Large intestine (tissue), 3 donors: Measurements from ENCODE around the gene NPTXR. TPM values are rescaled to one million over a fixed set of nuclear protein-coding genes. Genes with fewer than 3 reads are reported as not detected.

Experiments used
- DNase-seq, 2 donors: peaks; one replicate each; pipeline versions ENCODE4 v3.0.0 to v3.0.0-alpha.2; 2013
- H3K27ac ChIP-seq: one replicate; pipeline ENCODE4 v1.5.1; 2013; ENCODE audit warnings: low read length
- H3K27me3 ChIP-seq: 2 replicates; pipeline ENCODE4 v1.6.1; 2013; ENCODE audit warnings: low read length; ENCODE audit not compliant: control insufficient read depth, insufficient read depth
- H3K36me3 ChIP-seq: 2 replicates; pipeline ENCODE4 v1.6.1; 2013; ENCODE audit warnings: low read length; ENCODE audit not compliant: control insufficient read depth, insufficient read depth
- H3K4me1 ChIP-seq: one replicate; pipeline ENCODE4 v1.6.1; 2013; ENCODE audit warnings: low read length; ENCODE audit not compliant: control insufficient read depth, insufficient read depth
- H3K4me3 ChIP-seq: one replicate; pipeline ENCODE4 v1.5.1; 2013; ENCODE audit warnings: low read length
- H3K9me3 ChIP-seq: one replicate; pipeline ENCODE4 v1.6.1; 2013; ENCODE audit warnings: mild to moderate bottlenecking, low read depth, low read length, moderate library complexity; ENCODE audit not compliant: control insufficient read depth
- whole genome bisulfite sequencing: methylation state at CpG from one replicate; pipeline ENCODE4 v1.1.5; 2013; ENCODE audit warnings: low lambda C conversion rate; ENCODE audit not compliant: insufficient coverage; 5-methylcytosine and 5-hydroxymethylcytosine counted together
- polyA plus RNA-seq: library from polyadenylated mRNA; unstranded; fragments of 120-200 nt; gene quantifications from one replicate; pipeline ENCODE4 v1.2.1, GENCODE V29; 2013

The NPTXR gene
- polyA plus RNA-seq, 1 donor = 9.8 TPM

DNA sequence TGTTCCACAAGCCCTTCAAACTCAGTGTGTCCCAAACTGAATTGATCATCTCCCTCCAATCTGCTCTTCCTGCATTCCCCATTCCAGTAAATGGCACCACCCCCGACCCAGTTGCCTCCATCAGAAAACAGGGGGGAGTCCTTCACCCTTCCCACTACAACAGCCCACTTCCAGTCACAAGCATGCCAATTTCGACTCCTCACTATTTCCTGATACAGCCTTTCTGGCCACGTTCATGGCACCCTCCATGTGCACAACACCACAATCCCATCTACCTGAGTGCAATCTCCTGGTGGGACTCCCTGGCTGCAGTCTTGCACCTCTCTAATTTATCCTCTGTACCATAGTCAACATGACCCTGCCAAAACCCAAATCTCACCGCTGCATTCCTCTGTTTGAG lies 48.3 kb downstream of the NPTXR start:
- WGBS = 63% methylated on average over 2 of the region's 4 CpGs
- Histone ChIP-seq H3K4me3 (no peak overlapping the region), H3K9me3 (no peaks in the 10 kb centered on the region), H3K27me3 (peaks cover 18% of the 10 kb centered on the region), H3K36me3 (no peaks in the 10 kb centered on the region), H3K27ac (no peak overlapping the region), H3K4me1 (peaks cover 7% of the 10 kb centered on the region)
- DNase-seq = no peak

DNA sequence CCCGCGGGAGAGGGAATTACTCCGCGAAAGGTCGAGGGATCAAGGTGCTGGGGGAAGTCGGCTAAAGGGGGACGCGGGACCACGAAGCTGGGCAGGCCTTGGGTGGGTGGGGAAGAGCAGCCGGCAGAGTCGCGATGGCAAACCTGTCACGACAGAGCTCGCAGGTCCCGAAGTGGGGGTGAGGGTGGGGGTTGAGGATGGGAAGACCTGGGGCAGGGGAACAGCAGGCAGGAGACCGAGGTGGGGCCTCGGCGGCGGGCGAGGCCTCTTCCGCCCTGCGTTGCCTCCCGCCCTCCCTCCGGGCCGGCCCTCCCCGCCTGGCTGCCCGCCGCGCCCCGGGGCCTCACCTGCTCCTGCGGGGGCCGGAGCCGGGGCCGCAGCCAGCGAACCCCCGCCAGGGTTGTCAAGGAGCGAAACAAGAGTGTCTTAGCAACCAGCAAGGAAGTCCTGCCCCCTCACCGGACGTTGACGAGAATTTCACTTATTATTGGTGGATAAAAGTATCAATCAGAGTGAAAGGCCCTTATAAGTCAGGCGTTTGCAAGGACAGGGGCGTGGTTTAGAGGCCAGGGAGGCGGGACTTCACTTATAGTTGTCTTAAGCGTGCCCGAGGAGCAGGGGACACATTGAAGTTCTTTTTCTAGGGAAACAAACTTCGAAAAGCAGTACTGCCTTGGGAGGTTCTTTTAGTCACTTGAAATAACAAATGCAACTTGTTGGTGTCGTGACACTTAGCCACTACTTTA lies 49.9 kb downstream of the NPTXR start, which contains the start of gene DNAL4:
TSS of gene DNAL4 (minus strand) at position 423 of the 746 bp plus-strand sequence. CDS start 11,412 bp downstream, outside the sequence.
- WGBS = no CpG with 5 or more reads among the region's 47 CpGs
- peak; percentile 97 to 99 for DNase-seq
- H3K4me1 ChIP-seq = peaks cover 7% of the 10 kb centered on the region
- no peaks in the 10 kb centered on the region for H3K9me3 ChIP-seq
- peak within 1 kb of the TSS; percentile 34 for H3K27ac ChIP-seq
- peaks cover 8% of the 10 kb centered on the region for H3K36me3 ChIP-seq
- peak within 1 kb of the TSS; percentile 53 for H3K4me3 ChIP-seq
- peaks cover 13% of the 10 kb centered on the region for H3K27me3 ChIP-seq

DNA sequence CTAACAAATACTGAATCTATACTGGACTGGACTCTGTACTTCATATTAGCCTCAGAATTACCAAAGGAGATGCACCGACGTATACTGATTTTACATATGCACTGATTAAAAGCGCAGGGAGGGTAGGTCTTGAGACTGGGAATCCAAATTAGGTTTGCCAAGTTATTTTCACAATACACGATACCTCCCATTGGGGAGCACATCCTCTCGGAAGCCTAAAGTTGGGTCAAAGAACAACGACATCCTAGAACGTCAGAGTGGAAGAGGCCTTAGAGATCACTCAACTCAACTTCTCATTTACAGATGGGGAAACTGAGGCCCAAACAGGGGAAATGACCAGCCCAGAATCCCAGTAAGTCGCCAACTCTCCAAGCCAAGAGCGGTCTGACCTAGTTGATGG lies 50.5 kb downstream of the NPTXR start:
- DNase-seq = peak in 1 of 2 donors; percentile 35
- peaks cover 11% of the 10 kb centered on the region for H3K27me3 ChIP-seq
- WGBS = no CpG with 5 or more reads among the region's 9 CpGs

DNA sequence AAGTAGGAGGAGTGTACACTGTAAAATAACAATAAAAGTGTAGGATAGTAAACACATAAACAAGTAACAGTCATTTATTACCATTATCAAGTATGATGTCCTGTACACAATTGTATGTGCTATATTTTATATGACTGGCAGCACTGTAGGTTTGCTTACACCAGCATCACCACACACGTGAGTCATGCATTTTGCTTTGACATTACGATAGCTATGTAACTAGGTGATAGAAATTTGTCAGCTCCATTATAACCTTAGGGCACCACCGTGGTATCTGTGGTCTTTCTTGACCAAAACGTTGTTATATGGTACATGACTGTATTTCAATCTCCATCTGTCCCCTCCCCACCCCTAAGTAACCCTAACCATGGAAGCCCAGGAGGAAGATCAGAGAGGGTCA lies 51.0 kb downstream of the NPTXR start:
- H3K27me3 ChIP-seq = peaks cover 11% of the 10 kb centered on the region
- DNase-seq = no peak
- peak overlapping the region; percentile 24 for H3K27ac ChIP-seq
- H3K4me1 ChIP-seq = peaks cover 9% of the 10 kb centered on the region
- peaks cover 8% of the 10 kb centered on the region for H3K36me3 ChIP-seq
- no CpG with 5 or more reads among the region's 4 CpGs for WGBS
- no peaks in the 10 kb centered on the region for H3K9me3 ChIP-seq
- H3K4me3 ChIP-seq = peak overlapping the region; percentile 53

More for the DNA sequence above, 50.5 kb downstream of the NPTXR start:
- Histone ChIP-seq H3K27ac (peak overlapping the region; percentile 24), H3K4me3 (peak overlapping the region; percentile 53), H3K9me3 (no peaks in the 10 kb centered on the region), H3K4me1 (peaks cover 7% of the 10 kb centered on the region), H3K36me3 (peaks cover 8% of the 10 kb centered on the region)

DNA sequence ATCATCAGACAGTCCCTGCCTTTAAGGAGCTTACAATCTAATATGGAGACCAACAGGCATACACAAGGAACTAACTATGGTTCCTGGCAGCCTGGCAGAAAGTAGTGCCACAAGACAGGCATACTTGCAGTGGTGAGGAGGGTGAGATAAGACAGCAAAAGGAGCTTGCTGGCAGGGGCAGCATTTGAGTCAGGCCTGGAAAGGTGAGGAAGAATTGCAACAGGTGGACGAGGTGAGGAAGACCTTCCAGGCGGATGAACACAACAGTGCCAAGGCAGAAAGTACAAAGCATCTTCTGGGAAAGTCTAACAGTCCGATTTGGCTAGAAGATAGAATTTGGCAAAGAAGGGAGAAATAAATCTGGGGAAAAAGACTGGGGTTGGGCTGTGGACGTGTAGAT lies 54.2 kb downstream of the NPTXR start:
- H3K27ac ChIP-seq = no peak overlapping the region
- peaks cover 6% of the 10 kb centered on the region for H3K4me1 ChIP-seq
- no peak overlapping the region for H3K4me3 ChIP-seq
- H3K36me3 ChIP-seq = peaks cover 8% of the 10 kb centered on the region
- no peaks in the 10 kb centered on the region for H3K27me3 ChIP-seq
- H3K9me3 ChIP-seq = no peaks in the 10 kb centered on the region
- WGBS = 87% methylated on average over 2 of the region's 4 CpGs
- no peak for DNase-seq

DNA sequence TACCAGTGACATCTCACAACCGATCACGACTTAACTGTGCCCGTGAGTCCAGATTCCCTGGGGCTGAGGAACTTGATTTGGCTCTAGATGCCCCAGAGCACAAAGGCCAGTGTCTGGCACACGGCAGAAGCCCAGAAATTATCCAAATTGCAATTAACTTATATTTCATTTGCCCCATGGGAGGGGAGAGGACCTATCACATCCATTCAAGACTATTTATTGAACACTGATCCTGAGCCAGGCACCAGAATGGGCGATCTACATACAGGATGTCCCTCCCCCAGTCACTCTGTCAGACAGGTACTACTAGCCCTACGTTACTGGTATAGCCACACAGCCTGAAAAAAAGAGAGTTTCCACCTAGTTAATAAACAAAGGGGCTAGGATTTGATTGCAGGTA lies 55.0 kb downstream of the NPTXR start:
- no peak for DNase-seq
- H3K36me3 ChIP-seq = peaks cover 8% of the 10 kb centered on the region
- H3K4me1 ChIP-seq = peaks cover 2% of the 10 kb centered on the region
- no peaks in the 10 kb centered on the region for H3K9me3 ChIP-seq
- H3K27me3 ChIP-seq = no peaks in the 10 kb centered on the region
- peak overlapping the region; percentile 5 for H3K27ac ChIP-seq
- no peak overlapping the region for H3K4me3 ChIP-seq
- WGBS = no CpG with 5 or more reads among the region's 6 CpGs

DNA sequence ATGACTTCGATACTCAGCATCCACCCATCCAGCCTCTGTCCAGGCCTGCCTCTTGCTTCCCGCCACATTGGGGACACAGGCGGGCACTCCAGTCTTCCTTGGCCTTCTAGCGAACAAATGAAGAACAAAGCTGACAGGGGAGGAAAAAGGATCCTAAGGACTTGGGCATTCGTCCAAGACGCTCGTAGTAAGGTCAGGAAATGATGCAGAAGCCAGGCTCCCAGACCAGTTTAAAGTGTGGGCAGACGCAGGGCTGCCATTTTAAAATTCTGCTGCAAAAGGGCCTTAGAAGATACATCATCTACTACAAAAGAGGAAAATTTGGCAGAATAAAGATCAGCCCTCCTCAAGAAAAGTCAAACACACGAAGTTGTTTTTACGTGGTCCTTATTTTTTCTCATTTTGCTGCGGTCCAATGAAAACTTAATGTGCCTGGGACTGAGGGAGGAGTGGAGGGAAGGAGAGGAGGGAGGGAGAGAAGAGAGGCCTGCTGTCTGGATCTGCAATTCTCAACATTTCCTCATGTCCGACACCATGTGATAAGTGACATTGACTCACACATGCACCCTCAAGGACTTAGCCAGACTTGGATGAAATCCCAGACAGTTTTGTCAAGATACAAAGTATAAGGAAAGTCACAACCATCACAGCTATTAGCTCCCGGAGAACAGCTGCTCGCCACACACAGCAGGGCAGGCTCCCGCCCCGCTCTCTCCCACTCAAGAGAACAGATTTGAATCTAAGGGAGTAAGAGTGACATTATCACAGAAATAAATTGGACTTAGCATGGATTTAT lies 55.6 kb downstream of the NPTXR start:
- Histone ChIP-seq H3K4me3 (no peak overlapping the region), H3K27me3 (no peaks in the 10 kb centered on the region), H3K4me1 (peaks cover 2% of the 10 kb centered on the region), H3K36me3 (peaks cover 8% of the 10 kb centered on the region), H3K27ac (peak overlapping the region; percentile 43), H3K9me3 (no peaks in the 10 kb centered on the region)
- 100% methylated on average over 1 of the region's 16 CpGs for WGBS
- peak; percentile 54 to 67 for DNase-seq

DNA sequence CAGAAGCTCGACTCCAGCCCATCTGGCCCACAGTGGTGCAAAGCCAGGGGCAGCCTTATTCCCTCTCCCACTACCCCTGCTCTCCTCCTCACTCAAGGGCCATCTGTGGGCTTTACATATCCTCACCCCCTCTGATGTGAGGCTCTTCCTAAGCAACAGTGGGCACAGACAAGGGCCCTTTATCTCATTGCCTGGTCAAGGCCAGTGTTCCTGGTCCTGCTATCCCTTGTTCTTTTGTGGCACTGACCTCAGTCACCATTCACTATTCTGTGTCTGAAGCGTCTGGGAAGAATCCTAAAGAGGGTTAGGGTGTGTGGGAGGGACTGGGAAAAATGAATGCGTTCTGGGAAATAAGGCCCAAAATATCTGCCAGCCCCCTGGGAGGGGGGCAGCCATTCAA lies 57.2 kb downstream of the NPTXR start:
- Histone ChIP-seq H3K27ac (no peak overlapping the region), H3K36me3 (peaks cover 12% of the 10 kb centered on the region), H3K9me3 (no peaks in the 10 kb centered on the region), H3K27me3 (no peaks in the 10 kb centered on the region), H3K4me3 (no peak overlapping the region), H3K4me1 (peaks cover 2% of the 10 kb centered on the region)
- WGBS = no CpG with 5 or more reads among the region's 3 CpGs
- DNase-seq = no peak

DNA sequence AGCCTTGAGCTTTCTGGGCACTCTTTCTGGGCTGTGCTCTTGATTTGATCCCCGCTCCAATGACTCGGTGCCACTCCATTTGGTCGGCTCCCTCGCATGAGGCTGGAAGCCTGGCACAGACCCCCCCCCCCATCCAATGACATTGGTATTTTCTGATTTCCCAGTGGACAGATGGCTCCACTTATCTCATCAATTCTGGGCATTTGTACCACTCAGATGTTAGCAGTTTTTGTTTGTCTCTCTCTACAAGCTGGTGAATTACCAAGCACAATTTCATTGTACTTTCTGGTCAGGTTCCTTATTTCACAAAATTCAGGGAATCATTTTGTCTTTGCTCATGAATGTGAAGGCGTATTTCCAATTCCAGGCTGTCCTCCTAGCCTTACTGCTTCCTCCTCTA lies 59.0 kb downstream of the NPTXR start:
- Histone ChIP-seq H3K9me3 (no peaks in the 10 kb centered on the region), H3K36me3 (peaks cover 17% of the 10 kb centered on the region), H3K4me3 (no peak overlapping the region), H3K27ac (no peak overlapping the region), H3K27me3 (no peaks in the 10 kb centered on the region), H3K4me1 (peaks cover 2% of the 10 kb centered on the region)
- WGBS = no CpG with 5 or more reads among the region's 5 CpGs
- DNase-seq = no peak

DNA sequence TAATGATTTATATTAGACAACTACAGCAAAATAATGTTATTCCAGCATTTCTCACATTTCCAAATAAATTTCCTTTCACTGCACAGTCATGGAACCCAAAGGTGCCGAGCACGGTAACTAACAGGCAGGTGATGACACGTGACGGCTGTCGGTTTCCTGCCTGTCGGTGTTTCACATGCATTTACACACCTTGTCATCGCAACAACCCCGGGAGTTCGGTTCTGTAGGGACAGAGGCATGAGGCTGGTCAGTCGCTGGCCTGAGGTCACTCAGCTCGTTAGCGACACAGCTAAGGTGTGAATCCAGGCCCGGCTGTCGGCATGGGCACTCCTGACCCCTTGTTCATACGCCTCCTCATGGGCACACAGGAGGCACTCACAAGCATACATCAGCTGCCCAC lies 59.8 kb downstream of the NPTXR start:
- no peaks in the 10 kb centered on the region for H3K9me3 ChIP-seq
- H3K4me1 ChIP-seq = peaks cover 2% of the 10 kb centered on the region
- no peaks in the 10 kb centered on the region for H3K27me3 ChIP-seq
- H3K4me3 ChIP-seq = no peak overlapping the region
- H3K36me3 ChIP-seq = peaks cover 23% of the 10 kb centered on the region
- DNase-seq = no peak
- H3K27ac ChIP-seq = no peak overlapping the region
- WGBS = no CpG with 5 or more reads among the region's 15 CpGs
